ENCODE measurements around the gene AHI1.

AHI1 gene

GRCh38 chr6:135295085-135295484 is 202.5 kb downstream of the AHI1 start:
- Histone ChIP-seq H3K27me3 (ENCODE audit: control insufficient read depth, insufficient read depth, low read length) (no peaks in the 10 kb centered on the region), H3K9ac (ENCODE audit: low read length) (no peak overlapping the region), H3K4me1 (ENCODE audit: control insufficient read depth, insufficient read depth, low read length) (no peaks in the 10 kb centered on the region), H3K4me3 (ENCODE audit: low read length) (no peak overlapping the region), H3K9me3 (ENCODE audit: control insufficient read depth, low read length) (no peaks in the 10 kb centered on the region), H3K36me3 (ENCODE audit: control insufficient read depth, insufficient read depth, low read length) (no peaks in the 10 kb centered on the region)

DNA sequence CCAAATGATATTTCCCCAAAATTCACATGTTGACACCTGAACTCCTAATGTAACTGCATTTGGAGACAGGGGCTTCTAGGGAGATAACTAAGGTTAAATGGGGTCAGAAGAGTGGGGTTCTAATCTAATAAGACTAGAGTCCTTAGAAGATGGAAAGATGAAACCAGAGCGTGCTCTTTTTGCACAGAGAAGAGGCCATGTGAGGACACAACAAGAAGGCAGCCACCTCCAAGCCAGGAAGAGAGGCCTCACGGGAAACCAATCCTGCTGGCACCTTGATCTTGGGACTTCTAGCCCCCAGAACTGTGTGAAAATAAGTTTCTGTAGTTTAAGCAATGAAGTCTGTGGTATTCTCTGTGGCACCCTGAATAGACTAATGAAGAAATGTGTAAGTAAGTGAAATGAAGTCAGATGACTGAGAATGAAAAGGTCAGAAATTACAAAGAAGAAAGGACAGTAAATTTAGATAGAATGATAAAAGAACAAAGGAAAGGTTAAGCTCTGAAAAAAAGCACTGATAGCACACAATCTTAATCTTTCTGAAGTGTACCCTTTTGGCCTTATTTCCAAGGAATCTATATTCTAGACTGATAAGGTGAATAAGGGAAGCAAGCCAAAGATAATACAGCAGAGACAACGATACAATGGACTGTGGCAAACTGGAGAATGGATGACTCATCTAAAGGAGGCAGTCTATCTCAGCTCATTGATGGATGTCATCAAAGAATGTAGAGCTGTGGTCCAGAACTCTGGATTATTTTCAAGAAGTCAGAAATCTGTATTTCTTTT is 206.1 kb downstream of the AHI1 start:
- no peaks in the 10 kb centered on the region for H3K4me1 ChIP-seq (ENCODE audit: control insufficient read depth, insufficient read depth, low read length)

GRCh38 chr6:135289816-135290215 is 207.7 kb downstream of the AHI1 start:
- Histone ChIP-seq H3K36me3 (ENCODE audit: control insufficient read depth, insufficient read depth, low read length) (no peaks in the 10 kb centered on the region), H3K4me3 (ENCODE audit: low read length) (no peak overlapping the region), H3K9me3 (ENCODE audit: control insufficient read depth, low read length) (no peaks in the 10 kb centered on the region), H3K27me3 (ENCODE audit: control insufficient read depth, insufficient read depth, low read length) (no peaks in the 10 kb centered on the region), H3K9ac (ENCODE audit: low read length) (no peak overlapping the region), H3K4me1 (ENCODE audit: control insufficient read depth, insufficient read depth, low read length) (no peaks in the 10 kb centered on the region)

More for the DNA sequence above, 206.1 kb downstream of the AHI1 start:
- Histone ChIP-seq H3K9me3 (ENCODE audit: control insufficient read depth, low read length) (no peaks in the 10 kb centered on the region), H3K27me3 (ENCODE audit: control insufficient read depth, insufficient read depth, low read length) (no peaks in the 10 kb centered on the region), H3K4me3 (ENCODE audit: low read length) (no peak overlapping the region), H3K9ac (ENCODE audit: low read length) (no peak overlapping the region), H3K36me3 (ENCODE audit: control insufficient read depth, insufficient read depth, low read length) (no peaks in the 10 kb centered on the region)

DNA sequence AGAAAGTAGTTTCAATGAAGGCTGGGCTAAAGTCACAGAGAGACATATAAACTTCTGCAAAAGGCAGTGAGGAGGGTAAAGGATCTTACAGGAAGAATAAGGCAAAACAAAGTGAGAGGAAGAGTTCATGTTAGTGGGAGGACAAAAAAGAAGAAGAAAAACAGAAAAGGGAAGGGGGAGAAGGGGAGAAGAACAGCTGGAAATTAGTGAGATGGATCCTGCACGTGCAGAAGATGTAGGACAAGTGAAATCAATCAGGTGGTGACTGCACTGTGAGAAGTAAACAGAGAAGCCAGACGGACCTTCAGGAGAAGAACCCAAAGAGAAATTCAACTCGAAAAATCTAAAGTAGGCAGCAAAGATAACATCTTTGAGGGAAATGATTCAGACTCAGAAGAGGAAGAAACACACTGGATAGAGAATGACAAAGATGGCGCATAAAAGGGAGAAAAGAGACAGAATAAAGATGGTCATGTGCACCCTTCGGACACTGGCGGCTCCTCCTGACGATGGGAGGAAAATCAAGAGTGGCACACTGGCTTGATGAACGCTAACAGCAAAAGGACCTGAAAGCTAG is 210.5 kb downstream of the AHI1 start:
- no peaks in the 10 kb centered on the region for H3K36me3 ChIP-seq (ENCODE audit: control insufficient read depth, insufficient read depth, low read length)
- H3K9ac ChIP-seq (ENCODE audit: low read length): no peak overlapping the region
- no peaks in the 10 kb centered on the region for H3K9me3 ChIP-seq (ENCODE audit: control insufficient read depth, low read length)
- H3K4me3 ChIP-seq (ENCODE audit: low read length): no peak overlapping the region
- H3K4me1 ChIP-seq (ENCODE audit: control insufficient read depth, insufficient read depth, low read length): no peaks in the 10 kb centered on the region
- no peaks in the 10 kb centered on the region for H3K27me3 ChIP-seq (ENCODE audit: control insufficient read depth, insufficient read depth, low read length)

DNA sequence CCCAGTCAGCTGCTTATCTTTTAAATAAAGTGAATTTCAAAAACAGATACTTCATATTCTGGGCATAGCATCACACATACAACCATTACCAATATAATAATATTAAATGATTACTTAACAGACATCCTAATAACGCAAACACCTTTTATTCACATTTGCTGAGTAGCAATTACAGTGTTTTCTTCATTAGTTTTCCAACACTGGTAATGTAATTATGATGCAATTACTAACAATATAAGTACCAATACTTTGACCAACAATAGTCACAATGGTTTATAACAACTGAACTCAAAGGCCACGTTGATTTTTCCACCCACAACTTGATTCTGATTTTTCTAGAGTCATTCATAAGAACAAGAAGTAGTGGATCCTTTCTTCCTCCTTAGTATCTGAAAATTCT is 212.4 kb downstream of the AHI1 start:
- Histone ChIP-seq H3K4me3 (ENCODE audit: low read length) (no peak overlapping the region), H3K27me3 (ENCODE audit: control insufficient read depth, insufficient read depth, low read length) (no peaks in the 10 kb centered on the region), H3K9ac (ENCODE audit: low read length) (no peak overlapping the region), H3K36me3 (ENCODE audit: control insufficient read depth, insufficient read depth, low read length) (no peaks in the 10 kb centered on the region), H3K4me1 (ENCODE audit: control insufficient read depth, insufficient read depth, low read length) (no peaks in the 10 kb centered on the region), H3K9me3 (ENCODE audit: control insufficient read depth, low read length) (no peaks in the 10 kb centered on the region)

DNA sequence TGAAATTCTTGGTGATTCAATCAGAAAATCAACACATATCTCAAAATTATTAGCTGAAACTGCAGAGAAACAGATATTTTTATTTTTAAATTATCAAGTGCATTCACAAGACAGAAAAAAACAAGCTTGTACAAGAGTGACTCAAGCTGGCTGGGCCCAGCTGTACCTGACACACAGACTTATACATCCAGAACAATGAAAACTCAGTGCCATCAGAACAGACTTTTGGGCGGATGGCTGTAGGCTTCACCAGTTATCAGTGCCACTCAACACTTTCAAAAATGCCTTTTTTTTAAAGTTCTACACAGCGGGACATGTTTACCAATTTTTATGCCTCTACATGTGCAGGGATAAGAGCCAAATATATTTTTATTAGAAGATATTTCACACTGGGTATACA is 213.6 kb downstream of the AHI1 start:
- H3K27me3 ChIP-seq (ENCODE audit: control insufficient read depth, insufficient read depth, low read length): no peaks in the 10 kb centered on the region
- H3K9me3 ChIP-seq (ENCODE audit: control insufficient read depth, low read length): no peaks in the 10 kb centered on the region
- no peak overlapping the region for H3K9ac ChIP-seq (ENCODE audit: low read length)
- no peak overlapping the region for H3K4me3 ChIP-seq (ENCODE audit: low read length)
- H3K36me3 ChIP-seq (ENCODE audit: control insufficient read depth, insufficient read depth, low read length): no peaks in the 10 kb centered on the region
- no peaks in the 10 kb centered on the region for H3K4me1 ChIP-seq (ENCODE audit: control insufficient read depth, insufficient read depth, low read length)

GRCh38 chr6:135282395-135282794 is 215.1 kb downstream of the AHI1 start:
- Histone ChIP-seq H3K9me3 (ENCODE audit: control insufficient read depth, low read length) (no peaks in the 10 kb centered on the region), H3K36me3 (ENCODE audit: control insufficient read depth, insufficient read depth, low read length) (no peaks in the 10 kb centered on the region), H3K4me3 (ENCODE audit: low read length) (no peak overlapping the region), H3K9ac (ENCODE audit: low read length) (no peak overlapping the region), H3K27me3 (ENCODE audit: control insufficient read depth, insufficient read depth, low read length) (no peaks in the 10 kb centered on the region), H3K4me1 (ENCODE audit: control insufficient read depth, insufficient read depth, low read length) (no peaks in the 10 kb centered on the region)

GRCh38 chr6:135281964-135282363 is 215.6 kb downstream of the AHI1 start:
- H3K4me1 ChIP-seq (ENCODE audit: control insufficient read depth, insufficient read depth, low read length): no peaks in the 10 kb centered on the region
- H3K4me3 ChIP-seq (ENCODE audit: low read length): no peak overlapping the region
- no peaks in the 10 kb centered on the region for H3K9me3 ChIP-seq (ENCODE audit: control insufficient read depth, low read length)
- H3K27me3 ChIP-seq (ENCODE audit: control insufficient read depth, insufficient read depth, low read length): no peaks in the 10 kb centered on the region
- no peak overlapping the region for H3K9ac ChIP-seq (ENCODE audit: low read length)
- no peaks in the 10 kb centered on the region for H3K36me3 ChIP-seq (ENCODE audit: control insufficient read depth, insufficient read depth, low read length)

GRCh38 chr6:135281227-135281626 is 216.3 kb downstream of the AHI1 start:
- H3K36me3 ChIP-seq (ENCODE audit: control insufficient read depth, insufficient read depth, low read length): no peaks in the 10 kb centered on the region
- no peak overlapping the region for H3K4me3 ChIP-seq (ENCODE audit: low read length)
- H3K9ac ChIP-seq (ENCODE audit: low read length): no peak overlapping the region
- no peaks in the 10 kb centered on the region for H3K27me3 ChIP-seq (ENCODE audit: control insufficient read depth, insufficient read depth, low read length)
- no peaks in the 10 kb centered on the region for H3K4me1 ChIP-seq (ENCODE audit: control insufficient read depth, insufficient read depth, low read length)
- no peaks in the 10 kb centered on the region for H3K9me3 ChIP-seq (ENCODE audit: control insufficient read depth, low read length)

DNA sequence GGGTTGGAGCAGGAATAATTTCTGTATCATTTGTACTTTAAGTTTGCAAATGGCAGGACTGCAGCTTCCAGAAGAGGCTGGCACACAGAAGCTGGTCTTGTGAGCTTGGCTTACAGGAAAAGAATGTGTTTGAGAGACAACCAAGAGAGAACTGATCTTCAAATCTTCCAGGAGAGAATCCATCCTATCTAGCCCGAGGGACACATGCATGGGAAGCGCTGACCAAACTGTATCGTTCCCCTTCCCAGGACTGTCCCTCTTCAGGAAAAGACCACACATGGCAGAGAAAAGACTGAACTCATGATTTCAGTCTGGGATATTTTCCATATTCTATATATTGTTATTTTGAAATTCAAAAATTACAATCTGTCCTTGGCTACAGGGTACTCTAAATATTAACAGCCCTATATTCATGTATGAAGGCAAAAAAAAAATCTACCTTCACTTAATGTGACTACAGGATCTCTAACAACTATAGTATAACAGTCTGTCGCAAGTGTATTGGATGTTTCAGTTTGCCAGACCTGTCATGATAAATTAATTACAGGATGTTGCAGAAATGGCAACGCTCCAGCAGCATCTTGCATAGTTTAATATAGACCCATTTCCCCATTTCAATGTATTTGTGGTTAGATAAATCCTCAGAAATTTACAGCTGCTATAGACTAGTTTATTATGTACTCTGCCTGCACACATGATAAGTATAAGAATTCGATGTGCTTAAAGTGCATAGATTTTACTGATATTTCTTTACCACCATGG is 217.0 kb downstream of the AHI1 start:
- Histone ChIP-seq H3K9me3 (ENCODE audit: control insufficient read depth, low read length) (no peaks in the 10 kb centered on the region), H3K27me3 (ENCODE audit: control insufficient read depth, insufficient read depth, low read length) (no peaks in the 10 kb centered on the region), H3K36me3 (ENCODE audit: control insufficient read depth, insufficient read depth, low read length) (no peaks in the 10 kb centered on the region), H3K4me1 (ENCODE audit: control insufficient read depth, insufficient read depth, low read length) (no peaks in the 10 kb centered on the region), H3K4me3 (ENCODE audit: low read length) (no peak overlapping the region), H3K9ac (ENCODE audit: low read length) (no peak overlapping the region)

GRCh38 chr6:135277422-135277821 is 220.1 kb downstream of the AHI1 start:
- Histone ChIP-seq H3K9ac (ENCODE audit: low read length) (no peak overlapping the region), H3K36me3 (ENCODE audit: control insufficient read depth, insufficient read depth, low read length) (no peaks in the 10 kb centered on the region), H3K27me3 (ENCODE audit: control insufficient read depth, insufficient read depth, low read length) (no peaks in the 10 kb centered on the region), H3K9me3 (ENCODE audit: control insufficient read depth, low read length) (no peaks in the 10 kb centered on the region), H3K4me1 (ENCODE audit: control insufficient read depth, insufficient read depth, low read length) (no peaks in the 10 kb centered on the region), H3K4me3 (ENCODE audit: low read length) (no peak overlapping the region)

DNA sequence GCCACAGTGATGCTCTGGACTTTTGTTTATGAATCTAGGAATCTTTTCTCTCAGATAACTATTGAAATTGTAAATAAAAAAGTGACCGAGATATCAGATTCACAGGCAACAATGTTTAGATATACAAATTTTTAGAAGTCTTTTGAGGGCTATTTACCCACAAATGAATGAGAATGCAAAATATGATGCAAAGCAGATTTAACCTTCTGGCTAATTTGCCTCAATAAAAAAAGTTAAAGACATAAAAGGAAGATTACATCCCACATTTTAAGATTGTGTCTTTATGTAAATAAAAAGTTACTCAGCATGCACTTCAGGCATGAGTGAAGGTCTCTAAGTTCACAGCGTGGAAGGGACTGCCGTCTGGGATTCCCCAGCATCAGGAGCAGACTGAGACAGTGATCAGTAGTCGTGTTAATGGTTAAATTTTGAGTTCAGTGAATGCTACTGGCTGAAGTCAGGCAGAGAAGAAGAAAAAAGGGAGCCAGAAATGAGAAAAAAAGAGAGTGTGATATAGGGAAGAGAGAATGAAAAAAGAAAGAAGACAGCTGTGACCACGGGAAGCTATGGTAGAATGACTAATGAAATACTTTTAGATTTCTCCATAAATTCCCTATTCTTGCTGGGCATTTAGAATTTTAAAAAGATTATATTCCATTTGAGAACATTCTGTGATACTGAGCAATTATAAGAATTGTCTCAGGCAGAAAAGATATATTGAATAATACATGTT is 222.8 kb downstream of the AHI1 start:
- peaks cover 19% of the 10 kb centered on the region for H3K4me1 ChIP-seq (ENCODE audit: control insufficient read depth, insufficient read depth, low read length)
- no peaks in the 10 kb centered on the region for H3K9me3 ChIP-seq (ENCODE audit: control insufficient read depth, low read length)
- no peaks in the 10 kb centered on the region for H3K27me3 ChIP-seq (ENCODE audit: control insufficient read depth, insufficient read depth, low read length)
- no peak overlapping the region for H3K4me3 ChIP-seq (ENCODE audit: low read length)
- H3K9ac ChIP-seq (ENCODE audit: low read length): no peak overlapping the region
- no peaks in the 10 kb centered on the region for H3K36me3 ChIP-seq (ENCODE audit: control insufficient read depth, insufficient read depth, low read length)
